Activated naive CD8-positive, alpha-beta T cell treated with anti-CD3 and anti-CD28 coated beads, Interleukin-2, amount 50 U/mL, for 16 hours (primary cell): Measurements from ENCODE around the gene PTPRN2.
"Not testable (repeated sequence)": the region's sequence is repeated elsewhere in the genome, so short reads cannot be mapped to it uniquely, and the experiment has no call there.

ENCODE experiments used
- DNase-seq: peaks from one replicate; pipeline ENCODE4 v3.0.0-alpha.2; 2020; ENCODE audit warnings: low read depth, low spot score

Gene PTPRN2

DNA sequence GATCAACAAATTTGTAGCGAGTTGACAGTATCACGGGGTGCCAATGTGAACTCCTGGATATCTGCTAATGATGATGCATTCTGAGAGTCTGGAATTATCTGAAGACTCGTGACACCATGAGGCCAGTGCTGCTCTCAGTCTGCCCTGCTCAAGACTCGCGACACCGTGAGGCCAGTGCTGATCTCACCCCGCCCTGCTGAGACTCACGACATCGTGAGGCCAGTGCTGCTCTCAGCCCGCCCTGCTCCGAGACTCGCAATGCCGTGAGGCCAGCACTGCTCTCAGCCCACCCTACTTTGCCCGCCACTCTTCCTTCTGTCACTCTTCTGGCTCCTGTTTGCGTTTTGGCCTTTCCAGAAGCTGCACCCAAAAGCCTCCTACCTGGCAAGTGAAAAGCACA, 411.8 kb downstream of the PTPRN2 start:
- DNase-seq = no peak

- no peak for DNase-seq
Measured at GRCh38 chr7:158174947-158175346, 412.7 kb downstream of the PTPRN2 start.

DNA sequence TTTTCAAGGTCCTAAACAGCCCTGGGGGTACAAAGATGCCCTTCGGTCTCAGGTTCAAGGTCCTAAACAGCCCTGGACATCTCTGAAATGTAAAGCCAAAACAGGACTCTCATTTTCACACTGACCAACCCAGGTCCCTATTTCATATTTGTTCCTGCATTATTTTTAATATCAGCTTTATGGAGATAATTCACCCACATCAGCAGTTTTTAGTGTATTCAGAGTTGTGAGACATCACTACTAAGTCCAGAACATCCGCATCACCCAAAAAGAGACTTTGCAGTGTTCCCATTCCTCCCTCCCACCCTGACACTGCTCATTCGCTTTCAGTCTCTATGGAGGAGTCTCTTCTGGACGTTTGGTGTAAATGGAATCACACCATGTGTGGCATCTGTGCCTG, 420.2 kb downstream of the PTPRN2 start:
- no peak for DNase-seq

GRCh38 chr7:158166386-158167340, 421.0 kb downstream of the PTPRN2 start:
- no peak for DNase-seq

DNA sequence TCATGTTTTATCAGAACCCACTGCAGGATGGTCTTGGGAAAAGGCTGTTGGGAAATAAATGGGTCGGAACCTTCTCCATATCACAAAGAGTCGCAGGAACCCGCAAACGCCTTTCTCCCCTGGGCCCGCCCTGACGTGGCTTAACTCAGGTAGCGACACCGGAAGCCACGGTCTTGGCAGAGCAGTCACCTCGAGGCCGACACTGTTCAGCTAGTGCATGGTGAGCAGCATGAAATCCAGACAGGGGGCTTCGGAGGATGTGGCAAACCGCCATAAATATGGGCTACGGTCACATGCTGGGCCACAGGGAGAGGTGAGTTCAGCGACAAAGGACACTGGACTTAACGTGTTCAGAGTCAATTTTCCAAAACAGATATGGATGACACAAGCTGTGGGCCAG, 421.9 kb downstream of the PTPRN2 start:
- no peak for DNase-seq

GRCh38 chr7:158164101-158165095, 423.2 kb downstream of the PTPRN2 start:
- no peak for DNase-seq

DNA sequence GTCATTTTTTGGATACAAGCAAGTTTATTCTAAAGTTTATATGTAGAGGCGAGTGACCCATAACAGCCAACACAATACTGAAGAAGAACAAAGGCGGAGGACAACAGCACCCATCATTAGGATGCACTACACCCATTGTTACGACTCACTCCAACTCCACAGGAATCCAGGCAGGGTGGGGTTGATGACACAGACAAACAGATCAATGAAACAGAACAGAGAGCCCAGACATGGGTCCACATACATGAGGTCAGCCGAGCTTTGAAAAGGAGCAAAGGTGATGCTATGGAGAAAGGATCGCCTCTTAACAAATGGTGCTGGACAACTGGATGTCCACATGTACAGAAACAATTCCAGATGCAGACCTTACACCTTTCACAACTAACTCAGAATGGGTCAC, 426.4 kb downstream of the PTPRN2 start:
- no peak for DNase-seq

GRCh38 chr7:158160199-158160598, 427.4 kb downstream of the PTPRN2 start:
- no peak for DNase-seq

DNA sequence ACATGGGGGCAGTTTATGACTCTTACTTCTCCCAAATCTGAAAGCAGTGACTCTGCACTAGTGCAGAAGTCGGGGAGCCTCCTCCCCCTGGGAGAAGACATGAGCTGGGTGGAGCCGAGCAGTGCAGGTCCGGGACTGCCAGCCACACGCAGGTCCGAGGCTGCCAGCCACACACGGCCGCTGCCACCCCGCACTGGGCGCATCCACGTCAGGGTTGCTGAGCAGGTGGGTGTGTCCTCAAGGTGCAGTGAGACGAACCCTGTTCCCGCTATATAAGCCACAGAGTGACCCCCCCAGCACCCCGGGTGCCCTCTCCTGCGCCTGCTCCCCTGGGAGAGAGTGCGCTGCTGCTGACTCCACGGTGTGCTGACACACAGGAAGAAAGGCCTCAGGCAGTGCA, 430.2 kb downstream of the PTPRN2 start:
- no peak for DNase-seq

DNA sequence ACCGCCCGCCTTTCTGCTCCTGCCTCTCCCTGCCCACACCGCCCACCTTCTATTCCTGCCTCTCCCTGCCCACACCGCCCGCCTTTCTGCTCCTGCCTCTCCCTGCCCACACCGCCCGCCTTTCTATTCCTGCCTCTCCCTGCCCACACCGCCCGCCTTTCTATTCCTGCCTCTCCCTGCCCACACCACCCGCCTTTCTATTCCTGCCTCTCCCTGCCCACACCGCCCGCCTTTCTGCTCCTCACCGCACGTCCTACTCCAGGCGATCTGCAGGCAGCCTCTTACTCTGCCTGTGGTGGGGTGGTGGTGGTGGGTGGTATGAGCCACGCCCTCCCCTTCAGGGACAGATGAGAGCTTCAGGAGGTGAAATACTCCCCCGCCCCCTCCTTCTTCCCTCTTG, 436.4 kb downstream of the PTPRN2 start:
- peak; percentile 11 for DNase-seq

DNA sequence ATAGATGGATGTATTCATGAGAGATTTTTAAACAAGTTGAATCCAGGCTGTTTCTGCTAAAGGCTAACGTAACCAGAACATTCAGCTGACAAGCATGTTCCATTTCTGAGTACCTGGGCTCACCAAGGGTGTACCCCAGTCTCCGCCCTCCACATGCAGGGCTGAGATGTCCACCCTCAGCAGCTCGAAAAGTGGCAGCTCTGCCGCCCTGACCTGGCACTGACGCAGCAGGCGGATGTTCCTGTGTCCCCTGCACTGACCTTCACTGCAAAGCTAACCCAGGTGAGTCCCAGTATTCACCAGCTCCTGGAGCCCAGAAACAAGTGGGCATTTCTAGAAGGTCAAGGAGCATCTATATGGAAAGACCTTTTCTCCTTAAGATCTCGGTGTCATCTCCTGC, 437.4 kb downstream of the PTPRN2 start:
- DNase-seq = no peak

- not testable (repeated sequence) for DNase-seq
Measured at GRCh38 chr7:158147431-158147830, 440.2 kb downstream of the PTPRN2 start.

- no peak for DNase-seq
Measured at GRCh38 chr7:158145370-158145769, 442.3 kb downstream of the PTPRN2 start.

DNA sequence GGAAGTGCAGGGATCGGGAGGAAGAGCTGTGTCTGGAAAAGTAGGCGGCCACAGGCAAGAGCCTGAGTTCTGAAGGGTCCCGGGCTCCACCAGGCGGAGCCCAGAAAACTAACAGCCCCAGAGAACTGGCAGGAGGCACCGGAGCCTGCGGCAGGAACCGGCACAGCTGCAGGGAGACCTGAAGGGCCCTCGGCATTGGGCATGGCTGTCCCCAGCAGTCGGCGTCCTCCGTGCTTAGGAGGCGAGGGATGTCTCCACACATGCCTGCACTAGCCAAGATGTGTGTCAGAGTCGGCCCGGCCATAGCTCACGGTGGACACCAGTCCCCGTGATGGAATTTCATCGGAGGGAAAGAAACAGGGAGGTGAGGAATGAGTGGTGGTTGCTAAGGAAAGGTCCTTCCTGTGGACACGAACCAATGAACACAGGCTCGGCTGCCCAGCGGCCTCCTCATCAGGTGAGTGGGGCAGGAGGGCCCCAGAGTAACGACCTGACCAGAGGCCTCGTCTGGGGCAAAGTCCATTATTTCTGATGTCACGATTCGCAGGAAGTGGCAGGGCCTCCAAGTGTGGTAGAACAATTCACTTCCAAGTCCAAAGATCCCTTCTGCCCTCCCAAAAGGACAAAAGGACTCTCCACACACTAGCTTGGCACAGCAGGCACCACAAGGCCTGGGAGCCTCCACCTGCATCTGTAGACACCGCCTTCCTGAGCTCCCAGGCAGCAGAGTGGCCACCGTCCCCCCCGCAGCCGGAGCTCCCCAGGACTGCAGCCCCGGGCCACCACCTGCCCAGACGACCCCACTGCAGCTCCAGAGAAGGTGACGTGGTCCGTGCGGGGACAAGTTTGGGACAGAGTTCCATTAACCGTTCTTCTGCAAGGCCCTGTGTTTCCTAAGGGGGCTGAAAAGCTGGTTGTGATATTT, 444.2 kb downstream of the PTPRN2 start:
- DNase-seq = no peak

DNA sequence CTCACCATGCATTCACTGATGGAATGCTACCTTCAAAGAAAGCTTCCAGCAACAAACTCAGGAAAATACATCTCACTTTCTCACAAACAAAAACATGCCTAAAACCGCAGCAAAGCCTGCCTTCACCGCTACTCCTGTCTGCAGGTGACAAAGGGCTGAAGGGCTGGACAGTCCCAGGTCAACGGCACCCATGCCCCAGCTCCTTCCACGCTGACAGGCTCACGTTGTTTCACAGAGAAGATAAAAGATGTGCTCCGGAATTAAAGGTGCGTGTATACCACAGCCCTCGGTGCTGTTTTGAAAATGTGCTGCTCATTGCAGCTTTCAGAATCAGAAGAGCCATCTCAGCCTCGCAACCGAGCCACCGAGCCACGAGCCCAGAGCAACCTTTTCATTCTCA, 445.0 kb downstream of the PTPRN2 start:
- no peak for DNase-seq

DNA sequence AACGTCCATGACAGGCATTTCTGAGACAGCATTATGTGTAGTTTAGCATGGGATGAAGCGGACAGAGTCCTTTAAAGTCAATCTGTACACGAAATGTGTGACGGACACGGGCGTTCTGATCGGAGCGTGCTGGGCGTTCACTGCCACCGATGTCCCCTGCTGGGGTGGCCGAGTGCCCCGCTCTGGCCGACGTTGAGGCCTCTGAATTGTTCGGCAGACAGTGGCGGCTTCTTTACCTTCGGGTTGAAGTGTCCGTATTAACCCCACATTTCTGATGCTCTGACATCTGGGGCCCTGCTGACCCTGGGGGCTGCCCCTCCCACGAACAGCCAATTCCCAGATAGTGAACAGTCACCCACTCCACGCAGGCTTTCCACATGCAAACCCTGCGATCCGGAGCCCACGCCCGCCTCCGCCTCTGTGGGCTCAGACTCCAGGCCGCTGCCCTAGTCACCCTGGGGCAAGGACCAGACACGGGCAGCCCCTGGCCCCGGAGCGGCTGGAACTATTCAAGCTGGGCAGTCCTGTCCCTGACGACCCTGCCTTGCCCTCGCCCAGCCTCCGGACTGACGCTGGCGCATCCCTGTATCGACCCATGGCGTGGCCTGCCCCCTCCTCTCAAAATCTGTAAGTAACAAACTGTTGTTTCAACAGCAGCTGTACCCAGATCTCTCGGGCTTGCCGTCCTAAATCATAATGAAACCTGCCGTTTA, 445.7 kb downstream of the PTPRN2 start:
- DNase-seq = no peak

GRCh38 chr7:158141221-158141582, 446.4 kb downstream of the PTPRN2 start:
- no peak for DNase-seq

- no peak for DNase-seq
Measured at GRCh38 chr7:158140538-158141220, 446.9 kb downstream of the PTPRN2 start.

DNA sequence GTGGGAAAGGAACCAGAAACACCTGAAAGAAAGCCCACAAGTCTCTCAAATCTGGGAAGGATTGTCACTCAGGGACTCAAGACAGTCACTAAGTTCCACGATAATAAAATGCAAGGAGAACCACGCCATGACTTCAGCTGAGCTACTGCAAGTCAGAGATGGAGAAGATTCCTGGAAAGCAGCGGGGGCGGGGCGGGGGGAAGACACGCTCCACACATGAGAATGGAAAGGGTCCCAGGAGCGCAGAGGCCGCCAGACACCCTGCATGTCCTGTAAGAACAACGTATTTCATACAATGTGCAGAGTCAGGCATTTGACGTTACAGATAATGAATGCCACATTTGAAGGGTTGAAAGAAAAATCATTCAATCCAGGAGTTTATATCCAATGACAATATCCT, 448.1 kb downstream of the PTPRN2 start:
- DNase-seq = no peak

DNA sequence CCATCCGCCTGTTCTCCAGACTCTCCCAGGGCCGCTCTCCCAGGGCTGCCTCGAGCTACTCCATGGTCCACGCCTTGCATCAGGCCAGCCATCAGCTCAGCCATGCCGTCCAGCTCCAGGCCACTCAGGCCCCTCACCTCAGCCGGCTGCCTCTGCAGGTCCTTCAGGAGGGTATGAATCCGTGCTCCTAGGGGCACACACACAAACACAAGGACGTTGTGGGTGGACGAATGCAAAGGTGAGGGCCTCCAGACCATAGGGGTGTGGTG, 449.4 kb downstream of the PTPRN2 start:
- no peak for DNase-seq
